HG03575 (cell line): ENCODE results near the gene LRRC47.

Experiments used
- ATAC-seq: cut with Tn5 transposase; IDR thresholded peaks from one replicate; pipeline ENCODE4 v1.9.1; 2021; ENCODE audit not compliant: unreplicated experiment, insufficient number of reproducible peaks, low FRiP score; ENCODE audit errors: extremely low read depth

The LRRC47 gene

GRCh38 chr1:3740752-3741151 is 55.5 kb downstream of the LRRC47 start:
- ATAC-seq = no peak

- no peak for ATAC-seq
Measured at GRCh38 chr1:3740042-3740441, 56.3 kb downstream of the LRRC47 start.

- ATAC-seq = no peak
Measured at GRCh38 chr1:3738943-3739342, 57.4 kb downstream of the LRRC47 start.

GRCh38 chr1:3736708-3737107 is 59.6 kb downstream of the LRRC47 start:
- ATAC-seq = no peak

GRCh38 chr1:3736131-3736561 is 60.2 kb downstream of the LRRC47 start:
- no peak for ATAC-seq

GRCh38 chr1:3735688-3736087 is 60.6 kb downstream of the LRRC47 start:
- ATAC-seq = no peak

GRCh38 chr1:3735027-3735681 is 61.1 kb downstream of the LRRC47 start:
- ATAC-seq = no peak

- ATAC-seq = no peak
Measured at GRCh38 chr1:3734602-3735001, 61.7 kb downstream of the LRRC47 start.

GRCh38 chr1:3733883-3734589 is 62.3 kb downstream of the LRRC47 start:
- ATAC-seq = no peak

GRCh38 chr1:3733094-3733882 is 63.0 kb downstream of the LRRC47 start:
- ATAC-seq = no peak

GRCh38 chr1:3732434-3733093 is 63.7 kb downstream of the LRRC47 start:
- no peak for ATAC-seq

GRCh38 chr1:3731583-3732433 is 64.5 kb downstream of the LRRC47 start:
- no peak for ATAC-seq

GRCh38 chr1:3730543-3731247 is 65.6 kb downstream of the LRRC47 start:
- no peak for ATAC-seq

GRCh38 chr1:3729594-3730542 is 66.4 kb downstream of the LRRC47 start:
- no peak for ATAC-seq
